CD14-positive monocyte (primary cell): ENCODE measurements around the gene NPAS4. TPM values are rescaled to one million over a fixed set of nuclear protein-coding genes. Genes with fewer than 3 reads are reported as not detected.

Source experiments
- DNase-seq, 3 donors: peaks; one replicate each; pipeline ENCODE4 v3.0.0-alpha.2; 2011 to 2022
- H2AFZ ChIP-seq: 2 replicates; pipeline ENCODE4 v1.6.0; 2012; ENCODE audit warnings: mild to moderate bottlenecking, low read depth, low read length, inconsistent platforms; ENCODE audit not compliant: insufficient read depth, poor library complexity, severe bottlenecking
- H3K27ac ChIP-seq, 2 donors: 1 replicate in 1 of 2; 2 replicates in 1 of 2; pipeline ENCODE4 v1.5.1; 2012 to 2013; ENCODE audit warnings: low read length in 2 of 2, control low read depth in 1 of 2, inconsistent platforms in 1 of 2, low read depth in 1 of 2, mild to moderate bottlenecking in 1 of 2
- H3K27me3 ChIP-seq, 2 donors: one replicate each; pipeline versions ENCODE4 v1.6.0 to v1.6.1; 2011 to 2013; ENCODE audit warnings: low read length in 2 of 2; ENCODE audit not compliant: control insufficient read depth in 2 of 2, insufficient read depth in 2 of 2
- H3K36me3 ChIP-seq, 2 donors: replicated peaks in 1 of 2; 1 replicate in 1 of 2; 2 replicates in 1 of 2; pipeline versions ENCODE4 v1.5.1 to v1.6.1; 2012 to 2013; ENCODE audit warnings: low read length in 2 of 2, control low read depth in 1 of 2, inconsistent platforms in 1 of 2, mild to moderate bottlenecking in 1 of 2; ENCODE audit not compliant: insufficient read depth in 2 of 2, control insufficient read depth in 1 of 2
- H3K4me1 ChIP-seq, 2 donors: 1 replicate in 1 of 2; 2 replicates in 1 of 2; pipeline versions ENCODE4 v1.5.1 to v1.6.1; 2012 to 2013; ENCODE audit warnings: low read length in 2 of 2, control low read depth in 1 of 2, inconsistent platforms in 1 of 2, mild to moderate bottlenecking in 1 of 2, moderate library complexity in 1 of 2; ENCODE audit not compliant: insufficient read depth in 2 of 2, control insufficient read depth in 1 of 2
- H3K4me2 ChIP-seq: replicated peaks from 2 replicates; pipeline ENCODE3; 2012; ENCODE audit warnings: low read length, moderate library complexity, mild to moderate bottlenecking; ENCODE audit not compliant: poor library complexity, severe bottlenecking; ENCODE audit errors: extremely low read depth
- H3K4me3 ChIP-seq, 3 experiments: fragments of 200-600 bp in 1 of 3; sonication (generic) in 1 of 3; replicated peaks in 1 of 3; 1 replicate in 2 of 3; 2 replicates in 1 of 3; pipeline ENCODE4 v1.5.1; 2011 to 2013; ENCODE audit warnings: low read length in 3 of 3, mild to moderate bottlenecking in 3 of 3, control low read depth in 2 of 3, low read depth in 2 of 3, inconsistent platforms in 1 of 3, moderate library complexity in 1 of 3
- H3K79me2 ChIP-seq: 2 replicates; pipeline ENCODE4 v1.6.0; 2012; ENCODE audit warnings: mild to moderate bottlenecking, control low read depth, inconsistent platforms, low read length, moderate library complexity; ENCODE audit not compliant: insufficient read depth
- H3K9ac ChIP-seq: 2 replicates; pipeline ENCODE4 v1.6.0; 2017; ENCODE audit warnings: low read length, mild to moderate bottlenecking; ENCODE audit not compliant: insufficient read depth, poor library complexity, severe bottlenecking
- H3K9me3 ChIP-seq, 2 donors: replicated peaks in 1 of 2; 1 replicate in 1 of 2; 2 replicates in 1 of 2; pipeline versions ENCODE4 v1.5.1 to v1.6.1; 2012 to 2013; ENCODE audit warnings: low read length in 2 of 2, control low read depth in 1 of 2; ENCODE audit not compliant: control insufficient read depth in 1 of 2, insufficient read depth in 1 of 2
- H4K20me1 ChIP-seq: 2 replicates; pipeline ENCODE4 v1.6.0; 2012; ENCODE audit warnings: mild to moderate bottlenecking, low read length, control low read depth, moderate library complexity; ENCODE audit not compliant: insufficient read depth
- H3K27ac Mint-ChIP-seq, 7 donors: one replicate each; pipeline ENCODE4 v1.8.0; 2020; ENCODE audit warnings: mild to moderate bottlenecking in 7 of 7, mixed read lengths in 7 of 7, moderate library complexity in 6 of 7, inconsistent platforms in 2 of 7
- H3K27me3 Mint-ChIP-seq, 3 donors: one replicate each; pipeline ENCODE4 v1.8.0; 2021 to 2022; ENCODE audit warnings: low read depth in 3 of 3, mild to moderate bottlenecking in 3 of 3, mixed read lengths in 3 of 3, moderate library complexity in 3 of 3, inconsistent platforms in 1 of 3
- H3K36me3 Mint-ChIP-seq, 2 donors: one replicate each; pipeline ENCODE4 v1.8.0; 2020; ENCODE audit warnings: mixed read lengths in 2 of 2, inconsistent platforms in 1 of 2, mild to moderate bottlenecking in 1 of 2
- H3K4me1 Mint-ChIP-seq: one replicate; pipeline ENCODE4 v1.8.0; 2020; ENCODE audit warnings: mild to moderate bottlenecking, mixed read lengths
- H3K4me3 Mint-ChIP-seq, 2 donors: one replicate each; pipeline ENCODE4 v1.8.0; 2020; ENCODE audit warnings: mild to moderate bottlenecking in 2 of 2, mixed read lengths in 2 of 2, moderate library complexity in 1 of 2
- H3K9me3 Mint-ChIP-seq, 7 donors: one replicate each; pipeline ENCODE4 v1.8.0; 2020 to 2022; ENCODE audit warnings: mixed read lengths in 7 of 7, mild to moderate bottlenecking in 6 of 7, moderate library complexity in 6 of 7, inconsistent platforms in 2 of 7
- CTCF ChIP-seq: fragments of 200-600 bp; IDR thresholded peaks from one replicate; pipeline ENCODE4 v1.8.0; 2022; ENCODE audit warnings: antibody characterized with exemption, mild to moderate bottlenecking
- WGBS: methylation state at CpG from one replicate; pipeline ENCODE4 v1.1.5; 2013; ENCODE audit warnings: missing lambda C conversion rate; ENCODE audit not compliant: insufficient coverage; 5-methylcytosine and 5-hydroxymethylcytosine counted together
- intact Hi-C, 2 donors: fragments of 100-400 bp; cut with micrococcal nuclease; formaldehyde crosslinking; loops; one replicate each; pipeline versions ENCODE4 v1.15.0 to v1.15.1; 2023
- polyA plus RNA-seq, 3 donors: library from polyadenylated mRNA; depleted of rRNA in 1 of 3; unstranded in 2 of 3; stranded (reverse) in 1 of 3; fragments of 300-500 nt in 2 of 3; fragments of >200 nt in 1 of 3; fragmentation: Illumina TruSeq in 2 of 3; gene quantifications; 1 replicate in 2 of 3; 2 replicates in 1 of 3; pipeline ENCODE4 v1.2.3, GENCODE V29; 2012 to 2021

Gene NPAS4
- polyA plus RNA-seq, 3 donors, result not detected

- Histone ChIP-seq H3K4me3 (no peak overlapping the region), H3K27me3 (peaks cover 0 to 7% of the 10 kb centered on the region in 2 donors), H3K4me1 (peaks cover 24 to 28% of the 10 kb centered on the region in 2 donors), H3K36me3 (no peaks in the 10 kb centered on the region), H2AFZ (no peak overlapping the region), H3K4me2 (no peak overlapping the region), H3K79me2 (no peaks in the 10 kb centered on the region), H3K27ac (no peak overlapping the region), H3K9me3 (no peaks in the 10 kb centered on the region), H3K9ac (no peak overlapping the region), H4K20me1 (no peaks in the 10 kb centered on the region)
- Mint-ChIP-seq H3K27me3 (peaks cover 11 to 19% (median 18%) of the 10 kb centered on the region in 3 donors), H3K36me3 (peaks cover 0 to 3% of the 10 kb centered on the region in 2 donors), H3K9me3 (peaks cover 0 to 5% (median 0%) of the 10 kb centered on the region in 7 donors), H3K4me3 (no peak overlapping the region), H3K4me1 (peaks cover 28% of the 10 kb centered on the region), H3K27ac (no peak overlapping the region)
- TF ChIP-seq CTCF, result no peak
- WGBS, result 100% methylated on average over 1 of the region's 4 CpGs
- intact Hi-C loops, result no loop called here
- no peak for DNase-seq
These were observed 30.8 kb downstream of the NPAS4 start for GRCh38 chr11:66451663-66452062.

- Mint-ChIP-seq H3K27me3 (peaks cover 11 to 18% (median 16%) of the 10 kb centered on the region in 3 donors), H3K4me1 (peaks cover 35% of the 10 kb centered on the region), H3K4me3 (no peak overlapping the region), H3K9me3 (peaks cover 0 to 5% (median 0%) of the 10 kb centered on the region in 7 donors), H3K27ac (no peak overlapping the region), H3K36me3 (peaks cover 0 to 3% of the 10 kb centered on the region in 2 donors)
- Histone ChIP-seq H3K4me3 (no peak overlapping the region), H3K4me1 (peaks cover 36 to 37% of the 10 kb centered on the region in 2 donors), H3K27me3 (peaks cover 0 to 7% of the 10 kb centered on the region in 2 donors), H2AFZ (no peak overlapping the region), H3K9ac (no peak overlapping the region), H3K27ac (no peak overlapping the region), H4K20me1 (no peaks in the 10 kb centered on the region), H3K4me2 (no peak overlapping the region), H3K9me3 (no peaks in the 10 kb centered on the region), H3K79me2 (no peaks in the 10 kb centered on the region), H3K36me3 (no peaks in the 10 kb centered on the region)
- DNase-seq, result no peak
- TF ChIP-seq CTCF, result no peak
- WGBS, result no CpG with 5 or more reads among the region's 6 CpGs
- intact Hi-C loops, result no loop called here
These were observed 33.4 kb downstream of the NPAS4 start for GRCh38 chr11:66454247-66454646.
